PFSK-1 (cell line): ENCODE measurements around the gene PTTG1IP.

Experiments
- FOXP2 ChIP-seq: optimal IDR thresholded peaks from 2 replicates; pipeline ENCODE3; 2011; ENCODE audit warnings: borderline replicate concordance, control low read depth, inconsistent platforms; ENCODE audit not compliant: insufficient read depth; ENCODE audit errors: extremely low read length, extremely low read depth
- POLR2AphosphoS5 ChIP-seq: IDR thresholded peaks from 2 replicates; pipeline ENCODE4 v1.6.1; 2012; ENCODE audit warnings: low read depth, mild to moderate bottlenecking, control low read depth, low read length, moderate library complexity
- SIN3A ChIP-seq: IDR thresholded peaks from 2 replicates; pipeline ENCODE4 v1.6.1; 2012; ENCODE audit warnings: mild to moderate bottlenecking, low read length, moderate library complexity, borderline replicate concordance; ENCODE audit not compliant: insufficient read depth
- TAF1 ChIP-seq: IDR thresholded peaks from 2 replicates; pipeline ENCODE4 v1.6.1; 2012; ENCODE audit warnings: low read length, control low read depth, borderline replicate concordance; ENCODE audit not compliant: insufficient read depth
- TF ChIP-seq, protein P1 (sequence below), 2 experiments: IDR thresholded peaks; 2 replicates each; pipeline versions ENCODE4 v1.6.1 to v1.8.0; 2011 to 2012; ENCODE audit warnings: low read depth in 2 of 2, low read length in 2 of 2, control low read depth in 1 of 2, inconsistent platforms in 1 of 2, mild to moderate bottlenecking in 1 of 2, moderate library complexity in 1 of 2; ENCODE audit not compliant: insufficient read depth in 1 of 2

DNA sequence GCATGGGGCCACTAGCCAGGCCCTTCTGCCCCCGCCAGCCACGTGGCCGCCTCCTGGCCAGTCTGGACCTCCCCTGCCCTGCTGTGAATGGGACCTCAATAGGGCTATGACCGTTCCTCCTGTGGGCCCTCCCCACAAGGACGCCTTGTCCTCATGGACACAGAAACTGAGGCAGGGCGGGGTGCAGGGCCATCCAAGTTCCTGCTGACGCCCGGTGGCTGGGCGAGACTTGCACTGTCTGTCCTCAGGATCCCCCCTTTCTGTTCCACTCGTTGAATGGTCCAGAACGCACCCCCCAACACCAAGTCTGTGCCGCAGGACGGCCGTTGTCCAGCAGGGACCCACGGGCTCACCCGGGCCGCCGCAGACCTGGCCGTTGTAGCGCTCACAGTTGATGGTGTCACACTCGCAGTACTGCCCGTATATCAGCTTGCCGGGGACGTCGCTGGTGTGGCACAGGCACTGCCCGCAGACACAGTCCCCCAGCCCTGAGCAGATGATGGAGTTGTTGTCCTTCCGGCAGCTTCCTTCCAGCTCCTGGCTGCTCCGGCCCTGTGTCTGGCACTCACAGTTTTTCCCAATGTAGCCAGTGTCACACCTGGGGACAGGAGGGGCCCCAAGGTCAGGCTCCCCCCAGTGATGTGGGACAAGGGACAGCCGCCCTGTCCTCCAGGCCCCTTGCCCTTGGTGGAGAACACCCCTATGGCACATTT, 16.3 kb upstream of the PTTG1IP start:
- TF ChIP-seq POLR2AphosphoS5 (no peak), TAF1 (no peak), SIN3A (no peak), FOXP2 (no peak)
- TF ChIP-seq, protein P1, sequence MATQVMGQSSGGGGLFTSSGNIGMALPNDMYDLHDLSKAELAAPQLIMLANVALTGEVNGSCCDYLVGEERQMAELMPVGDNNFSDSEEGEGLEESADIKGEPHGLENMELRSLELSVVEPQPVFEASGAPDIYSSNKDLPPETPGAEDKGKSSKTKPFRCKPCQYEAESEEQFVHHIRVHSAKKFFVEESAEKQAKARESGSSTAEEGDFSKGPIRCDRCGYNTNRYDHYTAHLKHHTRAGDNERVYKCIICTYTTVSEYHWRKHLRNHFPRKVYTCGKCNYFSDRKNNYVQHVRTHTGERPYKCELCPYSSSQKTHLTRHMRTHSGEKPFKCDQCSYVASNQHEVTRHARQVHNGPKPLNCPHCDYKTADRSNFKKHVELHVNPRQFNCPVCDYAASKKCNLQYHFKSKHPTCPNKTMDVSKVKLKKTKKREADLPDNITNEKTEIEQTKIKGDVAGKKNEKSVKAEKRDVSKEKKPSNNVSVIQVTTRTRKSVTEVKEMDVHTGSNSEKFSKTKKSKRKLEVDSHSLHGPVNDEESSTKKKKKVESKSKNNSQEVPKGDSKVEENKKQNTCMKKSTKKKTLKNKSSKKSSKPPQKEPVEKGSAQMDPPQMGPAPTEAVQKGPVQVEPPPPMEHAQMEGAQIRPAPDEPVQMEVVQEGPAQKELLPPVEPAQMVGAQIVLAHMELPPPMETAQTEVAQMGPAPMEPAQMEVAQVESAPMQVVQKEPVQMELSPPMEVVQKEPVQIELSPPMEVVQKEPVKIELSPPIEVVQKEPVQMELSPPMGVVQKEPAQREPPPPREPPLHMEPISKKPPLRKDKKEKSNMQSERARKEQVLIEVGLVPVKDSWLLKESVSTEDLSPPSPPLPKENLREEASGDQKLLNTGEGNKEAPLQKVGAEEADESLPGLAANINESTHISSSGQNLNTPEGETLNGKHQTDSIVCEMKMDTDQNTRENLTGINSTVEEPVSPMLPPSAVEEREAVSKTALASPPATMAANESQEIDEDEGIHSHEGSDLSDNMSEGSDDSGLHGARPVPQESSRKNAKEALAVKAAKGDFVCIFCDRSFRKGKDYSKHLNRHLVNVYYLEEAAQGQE (IDR thresholded peaks at IDR 0.05; ENCODE audit: insufficient read depth in 1 of 2, low read depth in 2 of 2, low read length in 2 of 2): no peak
